Measurements from ENCODE around the gene WDR26.

WDR26 gene

GRCh38 chr1:224393294-224393693 lies 41.3 kb downstream of the WDR26 start:
- Histone ChIP-seq H3K4me1 (ENCODE audit: control insufficient read depth, insufficient read depth, low read length) (no peaks in the 10 kb centered on the region), H3K4me3 (ENCODE audit: low read depth, low read length) (no peak overlapping the region), H3K9me3 (ENCODE audit: control insufficient read depth, insufficient read depth, low read depth, low read length) (no peaks in the 10 kb centered on the region), H3K36me3 (ENCODE audit: control insufficient read depth in 2 of 2, insufficient read depth in 1 of 2, low read length in 2 of 2) (peaks cover 98 to 99% of the 10 kb centered on the region in 2 experiments), H3K27ac (ENCODE audit: extremely low read depth, low read depth, low read length) (no peak overlapping the region)
- ChIA-PET POLR2A (no interaction called here), CTCF (interaction anchor here (1.1 to 1.9 kb wide), 4 partner anchors 9 to 529 kb away, joined by 3 to 9 read pairs (median 4); no protein-coding TSS in a partner anchor)
- no peak for TF ChIP-seq ZNF423 (tag by site-specific recombination; IDR thresholded peaks at IDR 0.05)
- no peak for TF ChIP-seq ZNF324 (tag by site-specific recombination; IDR thresholded peaks at IDR 0.05)
- TF ChIP-seq ZNF274 (IDR thresholded peaks at IDR 0.05; ENCODE audit: low read length): no peak
- TF ChIP-seq ZNF274 (tag by site-specific recombination; IDR thresholded peaks at IDR 0.05; ENCODE audit: borderline replicate concordance): no peak
- TF ChIP-seq ZNF133 (tag by site-specific recombination; IDR thresholded peaks at IDR 0.05): no peak
- no peak for TF ChIP-seq KLF17 (tag by site-specific recombination; IDR thresholded peaks at IDR 0.05)

GRCh38 chr1:224392411-224393249 lies 42.0 kb downstream of the WDR26 start:
- no peaks in the 10 kb centered on the region for H3K9me3 ChIP-seq (ENCODE audit: control insufficient read depth, insufficient read depth, low read depth, low read length)
- TF ChIP-seq SCRT2 (tag by site-specific recombination; IDR thresholded peaks at IDR 0.05): peak; percentile 55; the same call in 1 of the 2 replicates
- no peak for TF ChIP-seq ZNF76 (tag by site-specific recombination; IDR thresholded peaks at IDR 0.05; ENCODE audit: borderline replicate concordance, low read depth)
- no peak for TF ChIP-seq INSM2 (tag by site-specific recombination; IDR thresholded peaks at IDR 0.05)
- ChIA-PET CTCF (interaction anchor here (1.1 to 1.9 kb wide), 2 partner anchors 65 to 458 kb away, joined by 3 to 9 read pairs; no protein-coding TSS in a partner anchor), POLR2A (no interaction called here)
- H3K36me3 ChIP-seq (ENCODE audit: control insufficient read depth in 2 of 2, insufficient read depth in 1 of 2, low read length in 2 of 2): peaks cover 97 to 98% of the 10 kb centered on the region in 2 experiments
- no peak overlapping the region for H3K27ac ChIP-seq (ENCODE audit: extremely low read depth, low read depth, low read length)
- H3K4me1 ChIP-seq (ENCODE audit: control insufficient read depth, insufficient read depth, low read length): no peaks in the 10 kb centered on the region
- H3K4me3 ChIP-seq (ENCODE audit: low read depth, low read length): no peak overlapping the region

- TF ChIP-seq ZNF16 (tag by site-specific recombination; IDR thresholded peaks at IDR 0.05; ENCODE audit: low read depth) (no peak), ZNF510 (tag by site-specific recombination; IDR thresholded peaks at IDR 0.05; ENCODE audit: insufficient replicate concordance) (no peak), ZSCAN23 (tag by site-specific recombination; IDR thresholded peaks at IDR 0.05) (no peak), ZFP37 (tag by site-specific recombination; IDR thresholded peaks at IDR 0.05) (no peak)
- Histone ChIP-seq H3K9me3 (ENCODE audit: control insufficient read depth, insufficient read depth, low read depth, low read length) (no peaks in the 10 kb centered on the region), H3K4me3 (ENCODE audit: low read depth, low read length) (no peak overlapping the region), H3K4me1 (ENCODE audit: control insufficient read depth, insufficient read depth, low read length) (no peaks in the 10 kb centered on the region), H3K27ac (ENCODE audit: extremely low read depth, low read depth, low read length) (no peak overlapping the region), H3K36me3 (ENCODE audit: control insufficient read depth in 2 of 2, insufficient read depth in 1 of 2, low read length in 2 of 2) (peaks cover 89 to 97% of the 10 kb centered on the region in 2 experiments)
- ChIA-PET POLR2A (interaction anchor here (0.7 kb wide), 1 partner anchor 27 kb away, joined by 3 read pairs; no protein-coding TSS in a partner anchor), CTCF (no interaction called here)
These were observed 44.1 kb downstream of the WDR26 start for GRCh38 chr1:224390517-224390916.

- POLR2A ChIA-PET: no interaction called here
- no peaks in the 10 kb centered on the region for H3K4me1 ChIP-seq (ENCODE audit: control insufficient read depth, insufficient read depth, low read length)
- CTCF ChIA-PET: interaction anchor here (1.2 kb wide), 2 partner anchors 12 to 54 kb away, joined by 3 to 4 read pairs; no protein-coding TSS in a partner anchor
- no peak overlapping the region for H3K27ac ChIP-seq (ENCODE audit: extremely low read depth, low read depth, low read length)
- H3K4me3 ChIP-seq (ENCODE audit: low read depth, low read length): no peak overlapping the region
- no peaks in the 10 kb centered on the region for H3K9me3 ChIP-seq (ENCODE audit: control insufficient read depth, insufficient read depth, low read depth, low read length)
- peaks cover 76 to 80% of the 10 kb centered on the region in 2 experiments for H3K36me3 ChIP-seq (ENCODE audit: control insufficient read depth in 2 of 2, insufficient read depth in 1 of 2, low read length in 2 of 2)
- TF ChIP-seq ZNF146 (tag by site-specific recombination; IDR thresholded peaks at IDR 0.05) (no peak), PRDM1 (tag by site-specific recombination; IDR thresholded peaks at IDR 0.05) (peak; percentile 66; the same call in 1 of the 2 replicates)
These were observed 46.7 kb downstream of the WDR26 start for GRCh38 chr1:224387943-224388342.

All from HEK293 (cell line).